HUES64 (cell line): ENCODE measurements around the gene AARS2.

Experiments
- H3K27ac ChIP-seq: 2 replicates; pipeline ENCODE4 v1.7.0; 2013; ENCODE audit warnings: low read depth, low read length, inconsistent platforms
- H3K27me3 ChIP-seq: 2 replicates; pipeline ENCODE4 v1.6.1; 2013; ENCODE audit warnings: mild to moderate bottlenecking, low read length; ENCODE audit not compliant: insufficient read depth
- H3K36me3 ChIP-seq: 2 replicates; pipeline ENCODE4 v1.6.1; 2013; ENCODE audit warnings: mild to moderate bottlenecking, low read length; ENCODE audit not compliant: insufficient read depth
- H3K4me1 ChIP-seq: 2 replicates; pipeline ENCODE4 v1.6.1; 2013; ENCODE audit warnings: mild to moderate bottlenecking, low read length, moderate library complexity; ENCODE audit not compliant: insufficient read depth
- H3K4me3 ChIP-seq: 2 replicates; pipeline ENCODE4 v1.5.1; 2013; ENCODE audit warnings: mild to moderate bottlenecking, low read length, moderate library complexity
- H3K9ac ChIP-seq: 2 replicates; pipeline ENCODE4 v1.6.1; 2013; ENCODE audit warnings: mild to moderate bottlenecking, low read depth, low read length
- H3K9me3 ChIP-seq: 2 replicates; pipeline ENCODE4 v1.6.1; 2013; ENCODE audit warnings: low read depth, low read length; ENCODE audit not compliant: insufficient read depth
- WGBS: fragments of 150-250, 120-280 bp; methylation state at CpG from one replicate; pipeline ENCODE4 v1.1.7; 2013; ENCODE audit warnings: missing lambda C conversion rate; 5-methylcytosine and 5-hydroxymethylcytosine counted together

Gene AARS2

DNA sequence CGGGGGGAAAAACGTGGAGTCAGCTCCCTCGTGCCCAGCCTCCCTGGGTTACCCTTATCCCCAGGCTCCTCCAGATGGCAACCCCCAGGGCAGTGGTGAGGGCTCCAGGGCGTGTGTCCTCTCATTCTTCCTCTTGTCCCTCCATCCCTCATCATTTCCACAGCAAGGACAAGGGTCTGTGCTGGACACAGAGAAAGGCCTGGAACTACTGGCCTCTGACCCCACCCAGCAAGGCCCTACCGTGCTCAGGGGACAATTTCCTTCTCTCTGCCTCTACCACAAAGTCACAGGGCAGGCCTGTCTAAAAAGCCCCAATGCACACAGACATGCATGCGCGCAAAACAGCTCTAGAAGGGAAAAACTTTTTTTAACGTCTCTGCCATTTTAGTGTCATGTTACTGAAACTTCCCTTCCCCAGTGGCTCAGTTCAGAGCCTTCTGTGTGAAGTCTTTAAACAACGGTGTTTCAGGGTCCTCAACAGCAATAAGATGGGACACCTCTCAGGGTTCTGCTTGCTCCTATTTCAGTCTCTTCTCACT lies 54.8 kb downstream of the AARS2 start:
- Histone ChIP-seq H3K27ac (no peak overlapping the region), H3K27me3 (no peaks in the 10 kb centered on the region), H3K9ac (no peak overlapping the region), H3K4me1 (peaks cover 22% of the 10 kb centered on the region; the same call in 1 of the 2 replicates), H3K9me3 (no peaks in the 10 kb centered on the region), H3K36me3 (peaks cover 53% of the 10 kb centered on the region), H3K4me3 (0 out of 2 replicates have a peak overlapping the region, but pooled peaks have one; percentile 92)
- WGBS: 89% methylated on average over 9 of the region's 9 CpGs

GRCh38 chr6:44257753-44258324 lies 55.3 kb downstream of the AARS2 start:
- Histone ChIP-seq H3K9me3 (no peaks in the 10 kb centered on the region), H3K4me3 (peak overlapping the region; percentile 92), H3K27me3 (no peaks in the 10 kb centered on the region), H3K27ac (peak overlapping the region; percentile 94; the same call in 1 of the 2 replicates), H3K4me1 (peaks cover 16% of the 10 kb centered on the region; the same call in 1 of the 2 replicates), H3K9ac (peak overlapping the region; percentile 94), H3K36me3 (peaks cover 58% of the 10 kb centered on the region)
- WGBS: 43% methylated on average over 15 of the region's 15 CpGs

GRCh38 chr6:44257025-44257752 lies 56.0 kb downstream of the AARS2 start, which contains the start of gene SLC35B2:
Gene SLC35B2 (minus strand): TSS chr6:44257528. CDS start chr6:44257410, 118 bp downstream.
- no peaks in the 10 kb centered on the region for H3K27me3 ChIP-seq
- no peaks in the 10 kb centered on the region for H3K9me3 ChIP-seq
- H3K9ac ChIP-seq: peak within 1 kb of the TSS; percentile 94
- H3K4me3 ChIP-seq: peak within 1 kb of the TSS; percentile 92
- H3K36me3 ChIP-seq: peaks cover 65% of the 10 kb centered on the region
- H3K27ac ChIP-seq: peak within 1 kb of the TSS; percentile 94
- WGBS: under 1% methylated on average over 80 of the region's 80 CpGs
- H3K4me1 ChIP-seq: peaks cover 10% of the 10 kb centered on the region; the same call in 1 of the 2 replicates

DNA sequence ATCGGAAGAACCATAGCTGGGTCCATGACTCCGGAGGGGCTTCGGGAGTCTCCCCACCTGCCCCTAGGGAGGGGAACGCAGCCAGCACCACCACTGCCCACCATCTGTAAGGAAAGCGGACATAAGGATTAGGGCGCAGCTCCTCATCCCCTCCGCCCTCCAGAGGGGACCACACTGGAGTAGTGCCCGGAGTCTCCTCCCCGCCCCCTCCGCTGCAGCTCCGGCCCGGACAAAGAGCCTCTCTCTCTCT lies 56.4 kb downstream of the AARS2 start:
- H3K36me3 ChIP-seq: peaks cover 69% of the 10 kb centered on the region
- peak overlapping the region; percentile 94 for H3K9ac ChIP-seq
- WGBS: 1% methylated on average over 12 of the region's 12 CpGs
- H3K27ac ChIP-seq: peak overlapping the region; percentile 94
- no peaks in the 10 kb centered on the region for H3K27me3 ChIP-seq
- peaks cover 10% of the 10 kb centered on the region; the same call in 1 of the 2 replicates for H3K4me1 ChIP-seq
- H3K9me3 ChIP-seq: no peaks in the 10 kb centered on the region
- peak overlapping the region; percentile 92 for H3K4me3 ChIP-seq

DNA sequence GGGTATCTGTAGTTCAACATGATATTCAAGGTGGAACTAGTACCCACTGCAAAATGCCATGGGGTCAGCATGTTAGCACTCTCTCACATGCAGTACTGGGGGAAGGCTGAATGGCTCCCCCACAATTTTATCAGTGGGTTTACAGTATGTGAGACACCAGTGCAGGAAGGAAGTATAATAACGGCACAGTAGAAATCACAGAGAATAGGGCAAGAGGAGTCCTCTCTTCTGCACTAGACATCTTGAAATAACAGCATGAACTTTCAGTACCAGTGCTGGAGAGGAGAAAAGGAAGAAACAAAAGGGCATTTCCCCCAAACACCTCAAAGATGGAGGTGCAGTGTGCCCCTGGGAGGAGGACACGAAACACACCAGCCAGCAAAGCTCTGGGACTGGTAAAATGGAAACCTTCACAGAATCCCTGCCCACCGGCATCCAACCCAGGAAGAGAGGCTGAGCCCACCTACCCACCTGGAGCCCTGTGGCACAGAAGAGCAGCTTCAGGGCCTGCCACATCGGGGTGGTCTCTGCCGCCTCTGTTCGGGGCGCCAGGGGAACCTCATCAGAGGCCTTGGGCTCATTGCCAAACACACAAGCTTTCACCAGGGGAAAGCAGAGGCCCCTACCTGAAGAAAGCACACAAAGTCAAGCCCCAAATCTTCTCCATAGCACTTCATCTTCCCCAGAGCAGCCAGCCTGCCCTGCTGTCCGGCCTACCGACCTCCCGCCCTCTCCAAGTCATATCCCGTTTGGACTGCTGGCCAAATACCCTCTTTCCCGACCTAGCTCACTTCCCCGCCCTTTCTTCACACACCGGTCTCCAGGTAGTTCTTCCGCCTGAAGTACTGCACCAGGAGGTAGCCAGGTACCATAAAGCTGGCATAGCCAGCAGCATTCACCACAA lies 57.0 kb downstream of the AARS2 start:
- peak overlapping the region; percentile 94 for H3K9ac ChIP-seq
- H3K27me3 ChIP-seq: no peaks in the 10 kb centered on the region
- H3K4me1 ChIP-seq: peaks cover 10% of the 10 kb centered on the region; the same call in 1 of the 2 replicates
- H3K4me3 ChIP-seq: peak overlapping the region; percentile 92
- peaks cover 72% of the 10 kb centered on the region for H3K36me3 ChIP-seq
- no peaks in the 10 kb centered on the region for H3K9me3 ChIP-seq
- 30% methylated on average over 15 of the region's 15 CpGs for WGBS
- peak overlapping the region; percentile 94 for H3K27ac ChIP-seq

DNA sequence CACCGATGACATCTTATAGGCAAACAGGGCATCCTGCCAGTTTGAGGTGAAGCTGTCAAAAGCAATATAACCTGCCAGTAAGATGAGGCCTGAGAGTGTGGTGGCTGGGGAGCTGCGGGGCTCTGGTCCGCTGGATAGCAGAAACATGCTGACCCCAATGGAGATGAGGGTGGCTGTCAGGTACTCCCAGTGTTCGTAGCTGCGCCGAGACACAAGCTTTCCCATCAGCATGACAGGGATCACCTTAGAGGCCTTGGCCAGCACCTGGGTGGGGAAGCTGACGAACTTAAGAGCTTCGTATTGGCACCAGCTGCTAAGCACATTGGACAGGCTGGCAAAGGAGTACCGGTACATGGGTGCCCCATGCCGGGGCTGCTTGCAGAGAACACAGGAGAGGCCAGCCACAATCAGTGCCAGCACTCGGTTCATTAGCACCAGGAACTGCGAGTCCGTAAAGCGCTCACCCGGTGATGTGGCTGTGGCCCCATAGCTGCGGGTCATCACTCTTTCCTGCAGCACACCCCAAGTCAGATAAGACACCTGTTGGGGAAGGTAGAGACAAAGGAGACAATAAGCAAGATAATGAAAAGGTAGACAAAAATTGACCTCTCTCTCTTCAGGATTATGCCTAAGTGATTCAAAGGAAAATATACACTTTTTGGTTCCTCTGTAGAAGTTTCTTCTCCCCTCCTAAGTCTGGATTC lies 57.9 kb downstream of the AARS2 start:
- H3K27me3 ChIP-seq: no peaks in the 10 kb centered on the region
- H3K4me1 ChIP-seq: peaks cover 10% of the 10 kb centered on the region; the same call in 1 of the 2 replicates
- H3K4me3 ChIP-seq: peak overlapping the region; percentile 92; the same call in 1 of the 2 replicates
- 85% methylated on average over 16 of the region's 16 CpGs for WGBS
- H3K9ac ChIP-seq: no peak overlapping the region; the same call in 1 of the 2 replicates
- H3K36me3 ChIP-seq: peaks cover 76% of the 10 kb centered on the region
- no peaks in the 10 kb centered on the region for H3K9me3 ChIP-seq
- peak overlapping the region; percentile 7; the same call in 1 of the 2 replicates for H3K27ac ChIP-seq

- Histone ChIP-seq H3K9me3 (no peaks in the 10 kb centered on the region), H3K36me3 (peaks cover 76% of the 10 kb centered on the region), H3K9ac (no peak overlapping the region), H3K27me3 (no peaks in the 10 kb centered on the region), H3K27ac (peak overlapping the region; percentile 7; the same call in 1 of the 2 replicates), H3K4me3 (no peak overlapping the region), H3K4me1 (peaks cover 12% of the 10 kb centered on the region; the same call in 1 of the 2 replicates)
- WGBS: 86% methylated on average over 12 of the region's 12 CpGs
Observed at GRCh38 chr6:44254191-44255104, 58.7 kb downstream of the AARS2 start.

DNA sequence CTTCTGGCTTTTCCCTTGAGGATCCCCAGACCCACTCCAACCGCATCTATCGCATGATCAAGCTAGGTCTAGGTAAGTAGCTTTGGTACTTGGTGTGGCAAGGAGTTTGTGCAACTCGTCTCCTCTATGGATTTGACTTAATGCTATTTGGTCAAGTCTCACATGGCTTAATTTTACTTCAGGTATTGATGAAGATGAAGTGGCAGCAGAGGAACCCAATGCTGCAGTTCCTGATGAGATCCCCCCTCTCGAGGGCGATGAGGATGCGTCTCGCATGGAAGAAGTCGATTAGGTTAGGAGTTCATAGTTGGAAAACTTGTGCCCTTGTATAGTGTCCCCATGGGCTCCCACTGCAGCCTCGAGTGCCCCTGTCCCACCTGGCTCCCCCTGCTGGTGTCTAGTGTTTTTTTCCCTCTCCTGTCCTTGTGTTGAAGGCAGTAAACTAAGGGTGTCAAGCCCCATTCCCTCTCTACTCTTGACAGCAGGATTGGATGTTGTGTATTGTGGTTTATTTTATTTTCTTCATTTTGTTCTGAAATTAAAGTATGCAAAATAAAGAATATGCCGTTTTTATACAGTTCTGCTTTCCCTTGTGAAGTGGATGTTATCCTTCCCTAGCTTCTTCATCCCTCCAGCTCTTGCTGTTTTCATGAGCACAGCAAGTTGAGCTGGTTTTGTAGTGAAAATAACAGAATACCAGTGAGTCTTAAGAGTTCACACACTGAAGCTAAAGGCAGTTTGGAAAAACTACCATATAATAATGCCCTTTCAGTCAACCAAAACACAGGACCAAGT lies 59.6 kb downstream of the AARS2 start:
- no peaks in the 10 kb centered on the region for H3K9me3 ChIP-seq
- no peak overlapping the region for H3K4me3 ChIP-seq
- 86% methylated on average over 9 of the region's 10 CpGs for WGBS
- peaks cover 77% of the 10 kb centered on the region for H3K36me3 ChIP-seq
- peaks cover 21% of the 10 kb centered on the region; the same call in 1 of the 2 replicates for H3K4me1 ChIP-seq
- H3K27ac ChIP-seq: no peak overlapping the region; the same call in 1 of the 2 replicates
- no peaks in the 10 kb centered on the region for H3K27me3 ChIP-seq
- no peak overlapping the region for H3K9ac ChIP-seq
